GM23248 (cell line): ENCODE measurements around the gene PEX13.

ENCODE experiments used
- EZH2 ChIP-seq: fragments of 200-600 bp; sonication (generic); IDR thresholded peaks from 2 replicates; pipeline ENCODE4 v1.6.1; 2018; ENCODE audit warnings: antibody characterized with exemption, mild to moderate bottlenecking; ENCODE audit not compliant: insufficient read depth, poor library complexity, severe bottlenecking
- EZH2phosphoT487 ChIP-seq: fragments of 200-600 bp; sonication (generic); IDR thresholded peaks from 2 replicates; pipeline ENCODE4 v1.6.1; 2018; ENCODE audit warnings: antibody characterized with exemption, moderate library complexity, mild to moderate bottlenecking, low read depth; ENCODE audit not compliant: insufficient read depth

- no peak for TF ChIP-seq EZH2
- no peak for TF ChIP-seq EZH2phosphoT487
These were observed 72.3 kb downstream of the PEX13 start for GRCh38 chr2:61089797-61090196.
